Glutamatergic neuron (in vitro differentiated cells): ENCODE data around the gene RBBP8NL. TPM values are rescaled to one million over a fixed set of nuclear protein-coding genes. Genes with fewer than 3 reads are reported as not detected.

Experiments
- DNase-seq: peaks from one replicate; pipeline ENCODE4 v3.0.0; 2022
- H3K27ac Mint-ChIP-seq: one replicate; pipeline ENCODE4 v1.8.0; 2020; ENCODE audit warnings: mild to moderate bottlenecking, mixed read lengths, inconsistent platforms; ENCODE audit not compliant: unreplicated experiment
- H3K27me3 Mint-ChIP-seq: one replicate; pipeline ENCODE4 v1.8.0; 2020; ENCODE audit warnings: mild to moderate bottlenecking, moderate library complexity, mixed read lengths, inconsistent platforms; ENCODE audit not compliant: unreplicated experiment
- H3K36me3 Mint-ChIP-seq: one replicate; pipeline ENCODE4 v1.8.0; 2020; ENCODE audit warnings: mild to moderate bottlenecking, mixed read lengths, inconsistent platforms; ENCODE audit not compliant: unreplicated experiment
- H3K4me1 Mint-ChIP-seq: one replicate; pipeline ENCODE4 v1.8.0; 2020; ENCODE audit warnings: mild to moderate bottlenecking, low read depth, mixed read lengths, inconsistent platforms; ENCODE audit not compliant: unreplicated experiment
- H3K4me3 Mint-ChIP-seq: one replicate; pipeline ENCODE4 v1.8.0; 2020; ENCODE audit warnings: mild to moderate bottlenecking, mixed read lengths, inconsistent platforms; ENCODE audit not compliant: unreplicated experiment
- H3K9me3 Mint-ChIP-seq: one replicate; pipeline ENCODE4 v1.8.0; 2020; ENCODE audit warnings: mild to moderate bottlenecking, moderate library complexity, mixed read lengths, inconsistent platforms; ENCODE audit not compliant: unreplicated experiment
- CTCF ChIP-seq: fragments of 200-600 bp; sonication (generic); IDR thresholded peaks from one replicate; pipeline ENCODE4 v1.5.0; 2021; ENCODE audit not compliant: partially characterized antibody, unreplicated experiment
- total RNA-seq: library from RNA; stranded (reverse); fragmentation: NEBNext Ultra II Directional; extraction: Animal tissue kit (Norgen Biotek cat#: 25700); gene quantifications from one replicate; pipeline ENCODE4 v1.2.1, GENCODE V29; 2021; ENCODE audit not compliant: unreplicated experiment

Gene RBBP8NL
- total RNA-seq, 1 donor from 2014 or later, result not detected

- Mint-ChIP-seq H3K27me3 (peaks cover 1% of the 10 kb centered on the region), H3K36me3 (no peaks in the 10 kb centered on the region), H3K4me3 (no peak overlapping the region), H3K27ac (no peak overlapping the region), H3K4me1 (peaks cover 2% of the 10 kb centered on the region), H3K9me3 (peaks cover 2% of the 10 kb centered on the region)
- TF ChIP-seq CTCF, result no peak
- DNase-seq, result no peak
Measured at GRCh38 chr20:62464990-62465389, 37.7 kb upstream of the RBBP8NL start.

GRCh38 chr20:62464425-62464770 is 37.1 kb upstream of the RBBP8NL start:
- H3K9me3 Mint-ChIP-seq, result peaks cover 2% of the 10 kb centered on the region
- H3K27ac Mint-ChIP-seq, result no peak overlapping the region
- H3K4me1 Mint-ChIP-seq, result peaks cover 2% of the 10 kb centered on the region
- no peak overlapping the region for H3K4me3 Mint-ChIP-seq
- no peak for DNase-seq
- no peaks in the 10 kb centered on the region for H3K36me3 Mint-ChIP-seq
- peaks cover 1% of the 10 kb centered on the region for H3K27me3 Mint-ChIP-seq
- TF ChIP-seq CTCF, result no peak

GRCh38 chr20:62463651-62464424 is 36.5 kb upstream of the RBBP8NL start:
- no peaks in the 10 kb centered on the region for H3K36me3 Mint-ChIP-seq
- H3K4me3 Mint-ChIP-seq, result no peak overlapping the region

GRCh38 chr20:62462976-62463592 is 35.7 kb upstream of the RBBP8NL start:
- H3K36me3 Mint-ChIP-seq, result no peaks in the 10 kb centered on the region
- TF ChIP-seq CTCF, result no peak
- H3K27ac Mint-ChIP-seq, result no peak overlapping the region
- H3K27me3 Mint-ChIP-seq, result peaks cover 3% of the 10 kb centered on the region
- H3K9me3 Mint-ChIP-seq, result peaks cover 2% of the 10 kb centered on the region
- H3K4me3 Mint-ChIP-seq, result no peak overlapping the region
- H3K4me1 Mint-ChIP-seq, result peaks cover 2% of the 10 kb centered on the region
- no peak for DNase-seq

More at GRCh38 chr20:62463651-62464424, 36.5 kb upstream of the RBBP8NL start:
- DNase-seq, result no peak
- Mint-ChIP-seq H3K4me1 (peaks cover 2% of the 10 kb centered on the region), H3K9me3 (peaks cover 2% of the 10 kb centered on the region), H3K27me3 (peaks cover 1% of the 10 kb centered on the region), H3K27ac (no peak overlapping the region)
- no peak for TF ChIP-seq CTCF

GRCh38 chr20:62461834-62462233 is 34.5 kb upstream of the RBBP8NL start:
- H3K4me3 Mint-ChIP-seq, result no peak overlapping the region
- no peak overlapping the region for H3K27ac Mint-ChIP-seq
- no peaks in the 10 kb centered on the region for H3K36me3 Mint-ChIP-seq
- H3K27me3 Mint-ChIP-seq, result peaks cover 6% of the 10 kb centered on the region
- peaks cover 2% of the 10 kb centered on the region for H3K4me1 Mint-ChIP-seq
- no peak for TF ChIP-seq CTCF
- H3K9me3 Mint-ChIP-seq, result peaks cover 4% of the 10 kb centered on the region
- DNase-seq, result no peak
